ENCODE results near the gene FDPS.

GRCh38 chr1:155323729-155324036 is 15.0 kb downstream of the FDPS start:
- TF ChIP-seq EZH2phosphoT487 (IDR thresholded peaks at IDR 0.05; ENCODE audit: unreplicated experiment) (no peak), CTCF (conservative IDR thresholded peaks at IDR 0.05; ENCODE audit: low read depth in 2 of 2) (no peak), EZH2 (IDR thresholded peaks at IDR 0.05; ENCODE audit: low read depth, unreplicated experiment) (no peak), ETS1 (IDR thresholded peaks at IDR 0.05) (no peak), CREB1 (CRISPR knock-in tag; IDR thresholded peaks at IDR 0.05; ENCODE audit: low read depth) (no peak), POLR2AphosphoS5 (IDR thresholded peaks at IDR 0.05; ENCODE audit: low read depth) (no peak), NANOG (IDR thresholded peaks at IDR 0.05; ENCODE audit: borderline replicate concordance) (no peak), JUNB (IDR thresholded peaks at IDR 0.05; ENCODE audit: unreplicated experiment) (no peak), REST (IDR thresholded peaks at IDR 0.05; ENCODE audit: unreplicated experiment) (no peak), STAT1 (IDR thresholded peaks at IDR 0.05; ENCODE audit: unreplicated experiment) (no peak), ZNF462 (CRISPR knock-in tag; IDR thresholded peaks at IDR 0.05) (no peak), ZNF114 (CRISPR knock-in tag; IDR thresholded peaks at IDR 0.05) (no peak), ZNF331 (CRISPR knock-in tag; IDR thresholded peaks at IDR 0.05; ENCODE audit: low read depth) (no peak)

Data from GM23338 (cell line).